Left ventricle myocardium inferior (tissue), 1 donor: ENCODE data around the gene DIPK1B. TPM values are rescaled to one million over a fixed set of nuclear protein-coding genes. Genes with fewer than 3 reads are reported as not detected.
"Not testable (repeated sequence)": the region's sequence is repeated elsewhere in the genome, so short reads cannot be mapped to it uniquely, and the experiment has no call there.

Experiments
- DNase-seq: peaks from one replicate; pipeline ENCODE4 v3.0.0-alpha.2; 2020
- H3K27ac ChIP-seq: fragments of 200-600 bp; replicated peaks from 2 replicates; pipeline ENCODE4 v1.8.0; 2021
- H3K27me3 ChIP-seq: fragments of 200-600 bp; 2 replicates; pipeline ENCODE4 v1.8.0; 2021; ENCODE audit warnings: low read depth
- H3K36me3 ChIP-seq: fragments of 200-600 bp; 2 replicates; pipeline ENCODE4 v1.8.0; 2021
- H3K4me1 ChIP-seq: fragments of 200-600 bp; 2 replicates; pipeline ENCODE4 v1.8.0; 2021
- H3K4me3 ChIP-seq: fragments of 200-600 bp; 2 replicates; pipeline ENCODE4 v1.8.0; 2021; ENCODE audit warnings: mild to moderate bottlenecking, moderate library complexity
- H3K9me3 ChIP-seq: fragments of 200-600 bp; replicated peaks from 2 replicates; pipeline ENCODE4 v1.8.0; 2021
- intact Hi-C: fragments of 100-400 bp; cut with micrococcal nuclease; formaldehyde crosslinking; loops from one replicate; pipeline ENCODE4 v1.11.0; 2022
- total RNA-seq: library from RNA; stranded (reverse); fragmentation: NEBNext Ultra II Directional; extraction: Animal tissue kit (Norgen Biotek cat#: 25700); gene quantifications from one replicate; pipeline ENCODE4 v1.2.1, GENCODE V29; 2021
- TF ChIP-seq, protein P1 (sequence below): fragments of 200-600 bp; IDR thresholded peaks from 2 replicates; pipeline ENCODE4 v1.8.0; 2021; ENCODE audit warnings: antibody characterized with exemption, mild to moderate bottlenecking, borderline replicate concordance
- donor health status: DM: no; HTN: yes; CAD: no; lungs with severe emphysema.

Gene DIPK1B
- total RNA-seq, 1 donor from 2014 or later: 21.4 TPM

DNA sequence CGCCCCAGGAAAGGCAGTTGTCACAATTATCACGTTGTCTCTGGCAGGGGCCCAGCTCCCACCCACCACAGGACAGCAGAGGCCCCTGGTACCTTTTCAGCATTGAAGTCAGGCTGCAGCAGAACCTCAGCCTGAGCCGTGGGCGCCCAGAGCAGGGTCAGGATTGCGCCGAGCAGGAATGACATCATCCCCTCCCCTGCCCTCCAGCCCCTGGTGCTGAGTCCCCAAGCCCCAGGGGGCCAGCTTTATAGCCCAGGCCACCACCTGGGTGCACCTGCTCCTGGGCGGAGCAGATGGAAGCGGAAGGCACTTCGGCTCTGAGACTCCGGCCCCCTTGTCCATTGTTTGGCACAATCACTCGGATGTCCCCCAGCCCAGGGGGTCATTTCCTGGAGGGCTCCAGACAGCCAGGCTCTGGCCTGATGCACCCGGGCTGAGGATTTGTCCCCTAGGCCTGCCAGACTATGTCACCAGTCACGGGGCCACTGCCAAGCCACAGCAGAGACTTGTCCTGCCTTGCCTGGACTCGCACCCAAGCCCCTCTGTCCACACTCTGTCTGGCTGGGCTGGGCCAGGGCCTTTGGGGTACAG is 52.0 kb downstream of the DIPK1B start, which contains the start of gene LCN15:
Gene LCN15, minus strand, starts transcription at position 218 of the 591 bp plus-strand sequence. Its CDS starts 30 bp downstream, at position 188.
- intact Hi-C loops: no loop called here
- Histone ChIP-seq H3K36me3 (no peaks in the 10 kb centered on the region), H3K27ac (peak within 1 kb of the TSS; percentile 63), H3K27me3 (peaks cover 41% of the 10 kb centered on the region), H3K4me1 (peaks cover 41% of the 10 kb centered on the region), H3K4me3 (no peak within 1 kb of the TSS), H3K9me3 (no peaks in the 10 kb centered on the region)
- DNase-seq: no peak
- TF ChIP-seq, protein P1, sequence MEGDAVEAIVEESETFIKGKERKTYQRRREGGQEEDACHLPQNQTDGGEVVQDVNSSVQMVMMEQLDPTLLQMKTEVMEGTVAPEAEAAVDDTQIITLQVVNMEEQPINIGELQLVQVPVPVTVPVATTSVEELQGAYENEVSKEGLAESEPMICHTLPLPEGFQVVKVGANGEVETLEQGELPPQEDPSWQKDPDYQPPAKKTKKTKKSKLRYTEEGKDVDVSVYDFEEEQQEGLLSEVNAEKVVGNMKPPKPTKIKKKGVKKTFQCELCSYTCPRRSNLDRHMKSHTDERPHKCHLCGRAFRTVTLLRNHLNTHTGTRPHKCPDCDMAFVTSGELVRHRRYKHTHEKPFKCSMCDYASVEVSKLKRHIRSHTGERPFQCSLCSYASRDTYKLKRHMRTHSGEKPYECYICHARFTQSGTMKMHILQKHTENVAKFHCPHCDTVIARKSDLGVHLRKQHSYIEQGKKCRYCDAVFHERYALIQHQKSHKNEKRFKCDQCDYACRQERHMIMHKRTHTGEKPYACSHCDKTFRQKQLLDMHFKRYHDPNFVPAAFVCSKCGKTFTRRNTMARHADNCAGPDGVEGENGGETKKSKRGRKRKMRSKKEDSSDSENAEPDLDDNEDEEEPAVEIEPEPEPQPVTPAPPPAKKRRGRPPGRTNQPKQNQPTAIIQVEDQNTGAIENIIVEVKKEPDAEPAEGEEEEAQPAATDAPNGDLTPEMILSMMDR: no peak

DNA sequence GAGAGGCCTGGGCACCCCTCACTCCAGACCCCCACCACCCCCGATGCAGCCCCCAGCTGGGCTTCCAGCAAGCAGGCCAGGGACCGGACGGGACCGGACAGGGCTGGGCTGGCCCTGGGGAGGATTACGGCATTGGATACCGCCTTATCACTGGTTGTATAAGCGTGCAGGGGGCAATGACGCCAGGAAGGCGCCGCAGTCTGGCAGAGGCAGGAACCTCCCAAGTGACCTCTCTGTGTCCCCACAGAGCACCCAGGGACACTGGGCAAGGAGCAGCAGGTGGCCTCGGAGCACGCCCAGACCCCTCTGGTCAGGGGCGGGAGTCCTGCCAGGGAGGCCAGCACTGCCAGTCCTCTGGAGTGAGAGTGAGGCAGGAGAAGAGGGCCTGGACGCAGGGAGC is 52.7 kb downstream of the DIPK1B start:
- no peaks in the 10 kb centered on the region for H3K9me3 ChIP-seq
- no peak for DNase-seq
- H3K27ac ChIP-seq: peak overlapping the region; percentile 63
- H3K4me3 ChIP-seq: no peak overlapping the region
- peaks cover 41% of the 10 kb centered on the region for H3K4me1 ChIP-seq
- no peaks in the 10 kb centered on the region for H3K36me3 ChIP-seq
- intact Hi-C loops: no loop called here
- TF ChIP-seq, protein P1: no peak
- peaks cover 41% of the 10 kb centered on the region for H3K27me3 ChIP-seq

GRCh38 chr9:136765745-136766409 is 53.5 kb downstream of the DIPK1B start:
- intact Hi-C loops, DNase-seq, H3K9me3 ChIP-seq, H3K4me3 ChIP-seq, H3K36me3 ChIP-seq: not testable (repeated sequence)
- Histone ChIP-seq H3K27me3 (peaks cover 41% of the 10 kb centered on the region), H3K27ac (peak overlapping the region; percentile 63), H3K4me1 (peaks cover 33% of the 10 kb centered on the region)

- Histone ChIP-seq H3K4me1 (peaks cover 29% of the 10 kb centered on the region), H3K27me3 (peaks cover 41% of the 10 kb centered on the region)
- H3K9me3 ChIP-seq, intact Hi-C loops, H3K36me3 ChIP-seq, H3K27ac ChIP-seq, H3K4me3 ChIP-seq, DNase-seq: not testable (repeated sequence)
- TF ChIP-seq, protein P1: peak; percentile 54
Measured at GRCh38 chr9:136766410-136767120, 54.2 kb downstream of the DIPK1B start.

GRCh38 chr9:136769710-136770191 is 57.4 kb downstream of the DIPK1B start:
- no peaks in the 10 kb centered on the region for H3K36me3 ChIP-seq
- no peak overlapping the region for H3K27ac ChIP-seq
- H3K4me1 ChIP-seq: peaks cover 11% of the 10 kb centered on the region
- intact Hi-C loops: no loop called here
- peaks cover 13% of the 10 kb centered on the region for H3K27me3 ChIP-seq
- TF ChIP-seq, protein P1: peak; percentile 49
- no peak overlapping the region for H3K4me3 ChIP-seq
- H3K9me3 ChIP-seq: peaks cover 11% of the 10 kb centered on the region
- no peak for DNase-seq
